SHP77 treated with DMSO at 0.1 percent for 48 hours (cell line): ENCODE measurements around the gene NDEL1.

Source experiments
- DNase-seq: peaks from one replicate; lab custom pipeline; 2025; lab: John Stamatoyannopoulos, UW

NDEL1 gene

GRCh38 chr17:8413938-8414337 is 21.7 kb upstream of the NDEL1 start:
- no peak for DNase-seq

DNA sequence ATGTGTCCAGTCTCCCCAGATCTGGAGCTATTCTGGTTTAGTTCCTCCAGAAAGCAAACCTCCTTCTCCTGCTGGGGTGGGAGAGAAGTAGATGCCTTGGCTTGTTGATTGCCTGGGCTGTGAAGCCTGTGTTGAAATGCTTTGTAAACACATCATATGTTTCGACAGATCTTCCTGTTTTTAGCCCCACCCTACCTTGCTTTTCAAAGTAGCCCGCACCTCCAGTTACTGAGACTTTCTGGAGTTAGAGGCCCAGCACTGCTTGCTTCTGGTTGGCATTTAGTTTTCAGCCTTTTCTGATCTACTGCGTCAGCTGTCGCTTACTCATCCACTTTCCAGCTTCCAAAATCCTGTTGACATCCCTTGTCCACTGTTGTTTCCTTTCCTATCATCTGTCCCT is 17.9 kb upstream of the NDEL1 start:
- no peak for DNase-seq

DNA sequence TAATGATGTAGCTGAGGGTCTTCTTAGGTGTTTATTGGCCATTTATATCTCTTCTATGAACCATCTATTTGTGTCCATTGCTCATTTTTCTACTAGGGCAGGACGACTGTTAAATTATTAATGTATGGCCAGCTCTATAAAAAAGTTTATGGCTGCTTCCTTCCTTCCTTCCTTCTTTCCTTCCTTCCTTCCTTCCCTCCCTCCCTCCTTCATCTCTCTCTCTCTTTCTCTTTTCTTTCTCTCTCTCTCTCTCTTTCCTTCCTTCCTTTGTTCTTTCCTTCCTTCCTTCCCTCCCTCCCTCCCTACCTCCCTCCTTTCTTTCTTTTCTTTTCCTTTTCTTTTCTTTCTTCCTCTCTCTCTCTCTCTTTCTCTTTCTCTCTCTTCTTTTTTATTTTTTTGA is 17.2 kb upstream of the NDEL1 start:
- no peak for DNase-seq

GRCh38 chr17:8419305-8419704 is 16.4 kb upstream of the NDEL1 start:
- DNase-seq: no peak

GRCh38 chr17:8420041-8420934 is 15.4 kb upstream of the NDEL1 start:
- peak; percentile 7 for DNase-seq

GRCh38 chr17:8421571-8421970 is 14.1 kb upstream of the NDEL1 start:
- DNase-seq: no peak

DNA sequence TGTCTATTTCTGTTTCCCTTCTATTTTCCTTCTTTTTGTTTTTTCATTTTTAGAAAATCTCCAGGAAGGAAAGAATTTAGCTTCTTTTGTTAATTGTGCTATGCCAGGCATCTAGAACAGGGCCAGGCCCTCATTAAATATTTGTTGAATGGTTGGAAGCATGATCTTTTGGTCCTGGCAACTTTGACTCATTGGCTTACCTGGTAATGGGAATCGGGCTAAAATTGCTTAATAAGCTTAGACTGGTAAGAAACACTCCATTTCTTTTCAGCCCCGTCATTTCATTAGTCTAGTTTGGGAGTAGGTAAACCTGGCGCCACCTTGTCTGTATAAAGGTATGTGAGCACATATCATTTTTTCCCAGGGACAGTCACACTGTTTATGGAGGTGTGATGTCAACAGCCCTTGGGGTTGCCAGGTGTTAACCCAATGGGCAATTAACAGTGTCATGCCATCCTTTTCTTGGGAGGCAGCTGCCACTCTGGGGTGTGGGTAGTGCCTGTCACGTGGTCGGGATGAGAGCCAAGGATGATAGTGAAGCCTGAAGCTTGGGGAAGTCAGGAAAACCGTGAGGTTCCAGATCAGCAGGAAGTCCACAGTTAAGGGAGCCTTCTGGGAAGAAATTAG is 9.5 kb upstream of the NDEL1 start:
- no peak for DNase-seq

- no peak for DNase-seq
These were observed 8.9 kb upstream of the NDEL1 start for GRCh38 chr17:8426802-8427201.

- DNase-seq: no peak
These were observed 4.7 kb upstream of the NDEL1 start for GRCh38 chr17:8430966-8431365.

DNA sequence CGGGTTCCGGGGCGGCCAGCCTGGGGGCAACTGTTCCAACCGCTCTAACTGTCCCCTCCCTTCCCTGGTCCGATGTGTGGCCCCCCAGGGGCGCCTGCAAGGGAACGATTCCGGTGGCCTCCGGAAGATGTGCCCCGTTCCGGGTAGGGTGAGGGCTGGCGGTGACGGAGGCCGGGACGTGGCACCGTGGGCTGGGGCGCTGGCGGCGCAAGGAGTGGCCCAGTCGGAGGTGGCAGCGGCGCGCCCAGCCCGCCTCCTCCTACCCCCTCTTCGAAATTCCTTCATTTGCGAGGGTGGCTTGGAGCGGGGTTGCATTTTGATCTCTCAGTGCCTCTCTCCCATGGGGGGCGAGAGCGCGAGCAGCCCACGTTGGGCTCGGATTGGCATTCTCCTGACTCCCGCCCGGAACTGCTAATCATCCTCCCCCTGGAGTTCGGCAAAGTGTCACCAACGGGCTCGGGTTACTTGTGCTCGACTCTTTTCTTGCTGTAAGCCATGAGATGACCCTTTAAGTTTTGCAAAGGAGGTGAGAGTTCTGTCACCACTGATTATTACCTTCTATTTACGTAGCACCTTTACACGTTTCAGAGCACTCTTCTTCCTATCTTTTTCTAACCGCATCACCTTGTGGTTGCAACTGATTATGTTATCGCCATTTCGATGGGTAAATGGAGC is 622 bp downstream of the NDEL1 start:
- peak; percentile 13 for DNase-seq

GRCh38 chr17:8436844-8437171 is 1.1 kb downstream of the NDEL1 start:
- no peak for DNase-seq

DNA sequence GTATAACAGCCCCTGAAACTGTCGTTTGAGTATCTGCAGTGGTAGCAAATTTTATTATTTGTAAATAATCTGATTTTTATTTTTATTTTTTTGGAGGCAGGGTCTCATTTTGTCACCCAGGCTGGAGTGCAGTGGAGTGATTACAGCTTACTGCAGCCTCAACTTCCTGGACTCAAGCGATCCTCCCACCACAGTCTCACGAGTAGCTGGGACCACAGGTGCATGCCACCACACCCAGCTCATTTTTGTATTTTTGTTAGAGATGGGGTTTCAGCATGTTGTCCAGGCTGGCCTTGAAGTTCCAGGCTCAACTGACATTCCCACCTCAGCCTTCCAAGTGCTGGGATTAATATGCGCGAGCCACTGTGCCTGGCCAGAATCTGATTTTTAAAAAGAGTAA is 2.8 kb downstream of the NDEL1 start:
- no peak for DNase-seq

- no peak for DNase-seq
These were observed 4.0 kb downstream of the NDEL1 start for GRCh38 chr17:8439681-8440080.

DNA sequence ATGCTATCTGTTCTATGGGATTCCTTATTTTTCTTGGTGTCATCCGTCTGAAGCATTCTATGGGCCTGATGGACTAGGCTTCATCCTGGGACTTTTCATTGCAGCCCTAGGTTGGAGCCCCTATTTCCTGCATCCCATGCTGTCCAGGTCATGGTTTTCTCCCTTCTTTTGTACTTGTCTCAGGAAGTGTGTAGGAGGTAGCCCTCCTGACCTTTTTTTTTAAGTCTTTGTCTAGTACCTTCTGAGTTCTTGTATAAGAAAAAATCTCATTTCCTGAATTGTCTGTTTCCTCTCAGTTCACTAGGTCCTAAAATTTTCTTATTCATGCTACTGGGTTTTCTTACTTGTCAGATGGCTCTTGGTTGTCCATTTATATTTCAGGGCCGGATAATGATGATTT is 6.0 kb downstream of the NDEL1 start:
- DNase-seq: no peak

GRCh38 chr17:8442310-8442709 is 6.6 kb downstream of the NDEL1 start:
- DNase-seq: no peak

DNA sequence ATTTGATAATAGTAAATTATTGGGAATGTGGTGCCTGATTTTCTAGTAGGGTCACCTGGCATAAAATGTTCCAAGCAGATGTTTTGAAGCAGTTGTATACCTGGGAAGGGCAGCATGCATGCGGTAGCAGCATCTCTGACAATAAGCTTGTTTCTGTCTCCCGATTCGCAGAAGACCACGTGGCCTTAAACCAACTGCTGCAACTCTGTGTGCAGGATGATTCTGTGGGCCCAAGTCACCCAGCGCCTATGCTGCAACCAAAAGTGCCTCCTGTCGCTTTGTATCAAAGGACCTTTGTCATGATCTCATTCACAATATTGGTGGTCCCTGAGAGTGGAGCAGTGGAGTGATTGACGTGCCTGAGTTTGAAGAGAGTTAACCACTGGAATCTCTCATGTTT is 8.1 kb downstream of the NDEL1 start:
- DNase-seq: no peak

GRCh38 chr17:8444494-8444893 is 8.8 kb downstream of the NDEL1 start:
- DNase-seq: no peak

DNA sequence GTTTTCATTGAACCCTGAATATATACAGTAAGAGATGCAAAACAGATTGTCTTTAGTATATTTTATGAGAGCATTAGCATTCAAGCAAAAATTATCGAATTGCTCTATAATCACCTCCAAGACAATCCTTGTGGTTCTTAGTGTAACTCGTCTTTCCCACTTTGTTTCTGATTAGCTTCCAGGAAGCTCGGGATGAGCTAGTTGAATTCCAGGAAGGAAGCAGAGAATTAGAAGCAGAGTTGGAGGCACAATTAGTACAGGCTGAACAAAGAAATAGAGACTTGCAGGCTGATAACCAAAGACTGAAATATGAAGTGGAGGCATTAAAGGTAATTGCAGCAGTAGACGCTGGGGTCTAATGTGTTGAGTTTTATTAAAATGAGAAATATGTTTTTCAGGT is 9.9 kb downstream of the NDEL1 start:
- DNase-seq: no peak

DNA sequence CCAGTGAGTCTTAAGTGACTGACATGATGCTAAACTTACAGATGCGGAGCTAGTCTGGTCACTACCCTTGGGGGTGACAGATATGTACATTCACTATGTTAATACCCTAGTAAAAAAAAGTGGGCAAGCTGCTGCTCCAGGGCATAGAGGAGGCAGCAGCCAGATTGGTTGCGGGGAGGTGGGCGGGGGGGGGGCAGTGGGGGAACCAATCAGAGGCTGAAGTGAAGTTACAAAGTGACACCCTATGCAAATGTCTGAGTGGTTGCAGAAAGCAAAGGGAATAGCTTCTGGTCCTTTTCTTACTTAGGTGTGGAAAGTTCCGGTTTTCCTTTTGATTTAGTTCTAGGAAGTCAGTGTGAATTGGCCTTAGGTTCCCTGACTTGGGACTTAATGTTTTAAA is 12.1 kb downstream of the NDEL1 start:
- no peak for DNase-seq

GRCh38 chr17:8448310-8448709 is 12.6 kb downstream of the NDEL1 start:
- DNase-seq: no peak

- no peak for DNase-seq
These were observed 16.4 kb downstream of the NDEL1 start for GRCh38 chr17:8451933-8452614.

- no peak for DNase-seq
These were observed 17.6 kb downstream of the NDEL1 start for GRCh38 chr17:8453326-8453725.
